HEK293T (cell line): ENCODE data around the gene RNF225.

Experiments
- ARNT ChIP-seq: fragments of 450-650 bp; IDR thresholded peaks from 2 replicates; pipeline ENCODE4 v1.6.1; 2017; ENCODE audit warnings: mild to moderate bottlenecking
- BHLHE40 ChIP-seq: fragments of 450-650 bp; IDR thresholded peaks from 2 replicates; pipeline ENCODE4 v1.6.1; 2016; ENCODE audit warnings: mild to moderate bottlenecking, moderate library complexity, borderline replicate concordance
- CTBP1 ChIP-seq: fragments of 450-650 bp; IDR thresholded peaks from 2 replicates; pipeline ENCODE4 v1.6.1; 2016; ENCODE audit warnings: borderline replicate concordance
- ELF4 ChIP-seq: fragments of 450-650 bp; IDR thresholded peaks from 2 replicates; pipeline ENCODE4 v1.6.1; 2017; ENCODE audit warnings: antibody characterized with exemption
- FOXA1 ChIP-seq: fragments of 450-650 bp; IDR thresholded peaks from 2 replicates; pipeline ENCODE4 v1.6.1; 2016; ENCODE audit warnings: mild to moderate bottlenecking
- HDGF ChIP-seq: fragments of 450-650 bp; IDR thresholded peaks from 2 replicates; pipeline ENCODE4 v1.6.1; 2017; ENCODE audit warnings: antibody characterized with exemption, borderline replicate concordance
- L3MBTL2 ChIP-seq: fragments of 450-650 bp; conservative IDR thresholded peaks from 2 replicates; pipeline ENCODE4 v1.6.1; 2016; ENCODE audit warnings: mild to moderate bottlenecking
- NFRKB ChIP-seq: fragments of 450-650 bp; IDR thresholded peaks from 2 replicates; pipeline ENCODE4 v1.6.1; 2016; ENCODE audit warnings: mild to moderate bottlenecking, moderate library complexity
- PKNOX1 ChIP-seq: fragments of 450-650 bp; IDR thresholded peaks from 2 replicates; pipeline ENCODE4 v1.6.1; 2016
- SP1 ChIP-seq: fragments of 450-650 bp; IDR thresholded peaks from 2 replicates; pipeline ENCODE4 v1.6.1; 2017
- SUZ12 ChIP-seq: fragments of 450-650 bp; IDR thresholded peaks from 2 replicates; pipeline ENCODE4 v1.6.1; 2016; ENCODE audit warnings: mild to moderate bottlenecking
- ZNF384 ChIP-seq: fragments of 450-650 bp; IDR thresholded peaks from 2 replicates; pipeline ENCODE4 v1.6.1; 2016

DNA sequence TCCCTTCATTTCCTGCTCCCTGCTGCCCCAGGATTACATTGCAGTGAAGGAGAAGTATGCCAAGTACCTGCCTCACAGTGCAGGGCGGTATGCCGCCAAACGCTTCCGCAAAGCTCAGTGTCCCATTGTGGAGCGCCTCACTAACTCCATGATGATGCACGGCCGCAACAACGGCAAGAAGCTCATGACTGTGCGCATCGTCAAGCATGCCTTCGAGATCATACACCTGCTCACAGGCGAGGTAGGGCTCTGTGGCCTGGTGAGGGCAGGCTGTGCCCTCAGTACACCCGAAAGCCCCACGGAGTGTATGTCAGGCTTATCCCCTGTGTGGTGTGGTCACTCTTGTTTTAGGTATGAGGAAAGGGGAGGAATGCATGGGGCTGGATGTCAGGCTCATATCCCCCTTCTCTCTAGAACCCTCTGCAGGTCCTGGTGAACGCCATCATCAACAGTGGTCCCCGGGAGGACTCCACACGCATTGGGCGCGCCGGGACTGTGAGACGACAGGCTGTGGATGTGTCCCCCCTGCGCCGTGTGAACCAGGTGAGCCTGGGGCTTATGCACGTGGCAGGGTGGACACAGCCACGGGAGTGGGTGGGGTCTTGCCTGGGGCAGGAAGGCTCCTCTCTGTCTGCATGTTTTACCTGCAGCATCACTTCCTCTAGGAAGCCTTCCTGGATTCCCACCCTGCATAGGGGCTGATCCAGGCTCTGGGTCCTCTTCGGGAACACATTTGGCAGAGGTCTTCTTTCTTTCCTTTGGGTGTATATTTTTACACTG is 2.3 kb upstream of the RNF225 start:
- TF ChIP-seq NFRKB (no peak), ELF4 (no peak), SP1 (no peak), L3MBTL2 (no peak), PKNOX1 (no peak), HDGF (no peak), ZNF384 (no peak), ARNT (no peak), SUZ12 (no peak), CTBP1 (no peak), BHLHE40 (no peak), FOXA1 (no peak)
